ENCODE measurements around the gene MRPL37. TPM values are rescaled to one million over a fixed set of nuclear protein-coding genes. Genes with fewer than 3 reads are reported as not detected.

Gene MRPL37
- total RNA-seq, 5 donors from 2014 or later (not counting 1 experiment from before 2014, with no cell fraction given): 27.4 to 45.7 (median 40.6) TPM

- ChIA-PET POLR2A (no interaction called here), CTCF (no interaction called here)
- peaks cover 4 to 10% (median 8%) of the 10 kb centered on the region in 3 donors for H3K4me1 Mint-ChIP-seq
- H3K36me3 Mint-ChIP-seq: peaks cover 10% of the 10 kb centered on the region
- peaks cover 3 to 4% of the 10 kb centered on the region in 2 donors for H3K36me3 ChIP-seq (ENCODE audit: control insufficient read depth in 2 of 2, extremely low read depth in 1 of 2, insufficient read depth in 1 of 2, low read length in 1 of 2)
- H3K9me3 Mint-ChIP-seq: no peaks in the 10 kb centered on the region
- 94% methylated on average over 10 of the region's 10 CpGs for WGBS (ENCODE audit: insufficient coverage)
- H3K4me3 Mint-ChIP-seq: no peak overlapping the region
- no peaks in the 10 kb centered on the region for H3K27me3 Mint-ChIP-seq
- H3K4me1 ChIP-seq (ENCODE audit: control insufficient read depth in 1 of 2, extremely low read depth in 1 of 2, insufficient read depth in 2 of 2, low read length in 2 of 2): peaks cover 0 to 7% of the 10 kb centered on the region in 2 experiments
- H3K27ac ChIP-seq (ENCODE audit: low read length): no peak overlapping the region
- no peak for DNase-seq
- ATAC-seq (replicated peaks in 1 of 4): no peak
- H3K4me3 ChIP-seq (ENCODE audit: control insufficient read depth in 1 of 2, extremely low read depth in 1 of 2, low read length in 1 of 2): no peak overlapping the region
- H3K27ac Mint-ChIP-seq: no peak overlapping the region
- H3K9me3 ChIP-seq: no peaks in the 10 kb centered on the region
- no peaks in the 10 kb centered on the region for H3K27me3 ChIP-seq (replicated peaks in 1 of 2; ENCODE audit: control insufficient read depth in 2 of 2, extremely low read depth in 1 of 2, insufficient read depth in 2 of 2, low read length in 1 of 2)
Observed at GRCh38 chr1:54260810-54261209, 60.8 kb downstream of the MRPL37 start.

DNA sequence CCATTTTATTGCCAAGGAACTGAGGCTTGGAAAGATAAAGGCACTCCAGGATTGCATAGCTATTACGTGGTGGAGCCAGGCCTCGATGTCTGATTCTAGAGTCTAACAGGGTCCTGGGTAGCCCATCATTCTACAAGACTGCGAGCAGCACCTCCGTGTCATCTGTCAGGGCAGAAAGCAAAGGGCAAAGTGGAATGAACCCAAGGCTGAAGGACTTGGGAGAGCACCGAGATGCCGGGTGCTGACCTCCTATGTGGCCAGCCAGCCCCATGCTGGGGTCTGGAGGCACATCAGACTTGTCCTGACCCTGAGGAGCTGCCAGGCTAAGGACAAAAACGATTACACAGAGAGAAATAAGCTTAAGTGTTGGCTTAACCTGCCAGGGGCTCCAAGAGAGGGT lies 62.3 kb downstream of the MRPL37 start:
- Histone ChIP-seq H3K4me3 (ENCODE audit: control insufficient read depth in 1 of 2, extremely low read depth in 1 of 2, low read length in 1 of 2) (no peak overlapping the region), H3K27me3 (replicated peaks in 1 of 2; ENCODE audit: control insufficient read depth in 2 of 2, extremely low read depth in 1 of 2, insufficient read depth in 2 of 2, low read length in 1 of 2) (no peaks in the 10 kb centered on the region), H3K36me3 (ENCODE audit: control insufficient read depth in 2 of 2, extremely low read depth in 1 of 2, insufficient read depth in 1 of 2, low read length in 1 of 2) (peaks cover 3 to 4% of the 10 kb centered on the region in 2 donors), H3K4me1 (ENCODE audit: control insufficient read depth in 1 of 2, extremely low read depth in 1 of 2, insufficient read depth in 2 of 2, low read length in 2 of 2) (peaks cover 0 to 10% of the 10 kb centered on the region in 2 experiments), H3K27ac (ENCODE audit: low read length) (no peak overlapping the region), H3K9me3 (no peaks in the 10 kb centered on the region)
- H3K27ac Mint-ChIP-seq: peak overlapping the region in 1 of 2 donors; percentile 34
- DNase-seq: no peak
- POLR2A ChIA-PET: no interaction called here
- CTCF ChIA-PET: no interaction called here
- 94% methylated on average over 7 of the region's 7 CpGs for WGBS (ENCODE audit: insufficient coverage)
- no peak overlapping the region for H3K4me3 Mint-ChIP-seq
- H3K27me3 Mint-ChIP-seq: no peaks in the 10 kb centered on the region
- no peak for ATAC-seq (replicated peaks in 1 of 4)
- peaks cover 6% of the 10 kb centered on the region for H3K36me3 Mint-ChIP-seq
- no peaks in the 10 kb centered on the region for H3K9me3 Mint-ChIP-seq
- peaks cover 5 to 13% (median 9%) of the 10 kb centered on the region in 3 donors for H3K4me1 Mint-ChIP-seq

- ChIA-PET CTCF (interaction anchor here in 1 of 2 donors (0.6 kb wide), 1 partner anchor 44 kb away, joined by 7 read pairs; no protein-coding TSS in a partner anchor), POLR2A (interaction anchor here in 1 of 2 donors (1.0 kb wide), 1 partner anchor 17 kb away, joined by 3 read pairs; no protein-coding TSS in a partner anchor)
- Mint-ChIP-seq H3K36me3 (peaks cover 3% of the 10 kb centered on the region), H3K4me3 (no peak overlapping the region), H3K9me3 (no peaks in the 10 kb centered on the region), H3K4me1 (peaks cover 8 to 18% (median 17%) of the 10 kb centered on the region in 3 donors), H3K27ac (no peak overlapping the region), H3K27me3 (no peaks in the 10 kb centered on the region)
- DNase-seq (no peak), ATAC-seq (replicated peaks in 1 of 4) (no peak)
- Histone ChIP-seq H3K4me3 (ENCODE audit: control insufficient read depth in 1 of 2, extremely low read depth in 1 of 2, low read length in 1 of 2) (no peak overlapping the region), H3K9me3 (no peaks in the 10 kb centered on the region), H3K27ac (ENCODE audit: low read length) (no peak overlapping the region), H3K36me3 (ENCODE audit: control insufficient read depth in 2 of 2, extremely low read depth in 1 of 2, insufficient read depth in 1 of 2, low read length in 1 of 2) (peaks cover 4 to 7% of the 10 kb centered on the region in 2 donors), H3K27me3 (replicated peaks in 1 of 2; ENCODE audit: control insufficient read depth in 2 of 2, extremely low read depth in 1 of 2, insufficient read depth in 2 of 2, low read length in 1 of 2) (no peaks in the 10 kb centered on the region), H3K4me1 (ENCODE audit: control insufficient read depth in 1 of 2, extremely low read depth in 1 of 2, insufficient read depth in 2 of 2, low read length in 2 of 2) (peaks cover 0 to 18% of the 10 kb centered on the region in 2 experiments)
- whole genome bisulfite sequencing (ENCODE audit: insufficient coverage): 100% methylated on average over 1 of the region's 6 CpGs
Observed at GRCh38 chr1:54263601-54264226, 63.7 kb downstream of the MRPL37 start.

DNA sequence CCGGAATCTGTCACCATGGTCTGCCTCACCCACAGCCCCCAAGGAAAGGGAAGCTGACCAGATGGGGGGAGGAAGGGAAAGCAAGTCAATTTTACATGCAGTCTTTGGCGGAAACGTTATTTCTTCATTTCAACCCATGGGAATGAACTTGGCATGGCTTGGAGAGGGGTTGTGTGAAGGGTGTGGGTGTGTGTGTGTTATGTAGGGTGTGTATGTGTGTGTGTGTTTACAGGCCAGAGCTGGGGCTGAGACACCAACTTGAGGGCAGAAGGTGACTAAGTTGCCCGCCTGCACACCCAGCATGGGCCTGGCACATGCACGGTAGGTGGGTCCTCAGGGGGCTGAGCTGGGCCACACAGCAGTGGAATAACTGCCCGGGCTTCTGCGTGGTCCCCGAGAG lies 65.2 kb downstream of the MRPL37 start:
- Histone ChIP-seq H3K4me1 (ENCODE audit: control insufficient read depth in 1 of 2, extremely low read depth in 1 of 2, insufficient read depth in 2 of 2, low read length in 2 of 2) (peaks cover 0 to 27% of the 10 kb centered on the region in 2 experiments), H3K4me3 (ENCODE audit: control insufficient read depth in 1 of 2, extremely low read depth in 1 of 2, low read length in 1 of 2) (no peak overlapping the region), H3K9me3 (no peaks in the 10 kb centered on the region), H3K36me3 (ENCODE audit: control insufficient read depth in 2 of 2, extremely low read depth in 1 of 2, insufficient read depth in 1 of 2, low read length in 1 of 2) (peaks cover 4 to 6% of the 10 kb centered on the region in 2 donors), H3K27ac (ENCODE audit: low read length) (no peak overlapping the region), H3K27me3 (replicated peaks in 1 of 2; ENCODE audit: control insufficient read depth in 2 of 2, extremely low read depth in 1 of 2, insufficient read depth in 2 of 2, low read length in 1 of 2) (no peaks in the 10 kb centered on the region)
- H3K4me1 Mint-ChIP-seq: peaks cover 12 to 25% (median 22%) of the 10 kb centered on the region in 3 donors
- 95% methylated on average over 7 of the region's 8 CpGs for WGBS (ENCODE audit: insufficient coverage)
- H3K9me3 Mint-ChIP-seq: no peaks in the 10 kb centered on the region
- H3K27me3 Mint-ChIP-seq: no peaks in the 10 kb centered on the region
- ChIA-PET CTCF (no interaction called here), POLR2A (interaction anchor here in 1 of 2 donors (0.5 kb wide), 1 partner anchor 227 kb away, joined by 5 read pairs; no protein-coding TSS in a partner anchor)
- H3K27ac Mint-ChIP-seq: peak overlapping the region in 1 of 2 donors; percentile 44
- peaks cover 3% of the 10 kb centered on the region for H3K36me3 Mint-ChIP-seq
- no peak overlapping the region for H3K4me3 Mint-ChIP-seq
- no peak for DNase-seq
- no peak for ATAC-seq (replicated peaks in 1 of 4)

GRCh38 chr1:54265659-54266058 lies 65.7 kb downstream of the MRPL37 start:
- Mint-ChIP-seq H3K27me3 (no peaks in the 10 kb centered on the region), H3K36me3 (peaks cover 3% of the 10 kb centered on the region), H3K9me3 (no peaks in the 10 kb centered on the region), H3K4me1 (peaks cover 16 to 31% (median 26%) of the 10 kb centered on the region in 3 donors), H3K4me3 (no peak overlapping the region), H3K27ac (no peak overlapping the region)
- peaks cover 2 to 4% of the 10 kb centered on the region in 2 donors for H3K36me3 ChIP-seq (ENCODE audit: control insufficient read depth in 2 of 2, extremely low read depth in 1 of 2, insufficient read depth in 1 of 2, low read length in 1 of 2)
- H3K27me3 ChIP-seq (replicated peaks in 1 of 2; ENCODE audit: control insufficient read depth in 2 of 2, extremely low read depth in 1 of 2, insufficient read depth in 2 of 2, low read length in 1 of 2): no peaks in the 10 kb centered on the region
- ChIA-PET CTCF (no interaction called here), POLR2A (interaction anchor here in 1 of 2 donors (0.5 kb wide), 1 partner anchor 226 kb away, joined by 5 read pairs; no protein-coding TSS in a partner anchor)
- DNase-seq (no peak), ATAC-seq (replicated peaks in 1 of 4) (no peak)
- no peak overlapping the region for H3K27ac ChIP-seq (ENCODE audit: low read length)
- no peaks in the 10 kb centered on the region for H3K9me3 ChIP-seq
- peaks cover 0 to 27% of the 10 kb centered on the region in 2 experiments for H3K4me1 ChIP-seq (ENCODE audit: control insufficient read depth in 1 of 2, extremely low read depth in 1 of 2, insufficient read depth in 2 of 2, low read length in 2 of 2)
- no peak overlapping the region for H3K4me3 ChIP-seq (ENCODE audit: control insufficient read depth in 1 of 2, extremely low read depth in 1 of 2, low read length in 1 of 2)
- 94% methylated on average over 6 of the region's 6 CpGs for WGBS (ENCODE audit: insufficient coverage)

DNA sequence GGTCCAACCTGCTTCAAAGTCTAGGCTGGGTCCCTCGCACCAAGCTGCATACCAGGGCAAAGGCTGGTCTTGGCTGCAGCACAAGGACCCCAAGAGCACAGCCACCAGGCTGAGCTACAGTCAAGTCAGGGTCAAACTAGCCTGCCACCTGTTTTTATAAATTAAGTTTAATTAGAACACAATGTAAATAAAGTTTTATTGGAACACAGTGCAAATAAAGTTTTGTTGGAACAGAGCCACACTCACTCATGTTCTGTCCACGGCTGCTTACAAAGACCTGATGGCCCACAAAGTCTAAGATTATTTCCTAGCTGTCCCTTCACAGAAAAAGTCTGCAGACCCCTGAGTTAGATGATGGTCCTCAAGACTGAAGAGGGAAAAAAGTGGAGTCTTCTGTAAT lies 66.2 kb downstream of the MRPL37 start:
- ChIA-PET CTCF (no interaction called here), POLR2A (no interaction called here)
- Mint-ChIP-seq H3K27ac (no peak overlapping the region), H3K4me1 (peaks cover 17 to 31% (median 27%) of the 10 kb centered on the region in 3 donors), H3K36me3 (peaks cover 3% of the 10 kb centered on the region), H3K4me3 (no peak overlapping the region), H3K27me3 (no peaks in the 10 kb centered on the region), H3K9me3 (no peaks in the 10 kb centered on the region)
- Histone ChIP-seq H3K4me1 (ENCODE audit: control insufficient read depth in 1 of 2, extremely low read depth in 1 of 2, insufficient read depth in 2 of 2, low read length in 2 of 2) (peaks cover 0 to 27% of the 10 kb centered on the region in 2 experiments), H3K9me3 (no peaks in the 10 kb centered on the region), H3K27me3 (replicated peaks in 1 of 2; ENCODE audit: control insufficient read depth in 2 of 2, extremely low read depth in 1 of 2, insufficient read depth in 2 of 2, low read length in 1 of 2) (no peaks in the 10 kb centered on the region), H3K4me3 (ENCODE audit: control insufficient read depth in 1 of 2, extremely low read depth in 1 of 2, low read length in 1 of 2) (no peak overlapping the region), H3K36me3 (ENCODE audit: control insufficient read depth in 2 of 2, extremely low read depth in 1 of 2, insufficient read depth in 1 of 2, low read length in 1 of 2) (peaks cover 2 to 4% of the 10 kb centered on the region in 2 donors), H3K27ac (ENCODE audit: low read length) (no peak overlapping the region)
- no peak for DNase-seq
- ATAC-seq (replicated peaks in 1 of 4): no peak
- WGBS (ENCODE audit: insufficient coverage): 100% methylated on average over 1 of the region's 2 CpGs
